ENCODE measurements around the gene MYO16. TPM values are rescaled to one million over a fixed set of nuclear protein-coding genes. Genes with fewer than 3 reads are reported as not detected.
"Not testable (repeated sequence)": the region's sequence is repeated elsewhere in the genome, so short reads cannot be mapped to it uniquely, and the experiment has no call there.

MYO16 gene
- total and polyA plus RNA-seq, 2 experiments from 2014 or later = 0.13 to 0.23 TPM

DNA sequence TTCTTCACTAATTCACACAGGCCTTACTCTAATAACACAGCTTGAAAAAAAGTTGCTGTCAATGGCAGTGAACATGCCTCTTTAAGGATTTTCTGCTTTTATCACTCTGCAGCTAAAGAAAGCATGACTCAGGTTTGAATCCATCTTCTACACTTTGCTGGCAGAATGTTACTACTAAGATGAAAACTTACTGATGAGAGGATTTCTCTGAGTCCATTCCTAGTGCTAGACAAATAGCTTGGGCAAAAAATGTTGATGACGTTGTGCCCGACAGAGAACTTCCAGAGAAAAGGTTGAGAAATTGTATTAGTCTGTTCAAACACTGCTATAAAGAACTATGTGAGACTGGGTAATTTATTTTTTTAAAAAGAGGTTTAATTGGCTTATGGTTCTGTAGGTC, 585.0 kb downstream of the MYO16 start:
- Histone ChIP-seq H3K9me3 (ENCODE audit: low read depth) (no peaks in the 10 kb centered on the region), H4K20me1 (ENCODE audit: insufficient read depth, poor library complexity, severe bottlenecking) (no peaks in the 10 kb centered on the region), H3K4me2 (no peak overlapping the region), H3K27me3 (no peaks in the 10 kb centered on the region), H3K27ac (no peak overlapping the region), H3K4me3 (no peak overlapping the region), H2AFZ (no peak overlapping the region), H3K4me1 (ENCODE audit: insufficient read depth) (no peaks in the 10 kb centered on the region), H3K36me3 (replicated peaks; ENCODE audit: insufficient read depth, low read depth) (no peaks in the 10 kb centered on the region), H3K79me2 (no peaks in the 10 kb centered on the region), H3K9me2 (replicated peaks; ENCODE audit: insufficient read depth) (no peaks in the 10 kb centered on the region)
- 94% methylated on average over 2 of the region's 2 CpGs for WGBS (ENCODE audit: low lambda C conversion rate, missing lambda C conversion rate)
- TF ChIP-seq EZH2phosphoT487 (IDR thresholded peaks at IDR 0.05; ENCODE audit: low read depth, severe bottlenecking, unreplicated experiment) (no peak), EZH2 (IDR thresholded peaks at IDR 0.05; ENCODE audit: borderline replicate concordance) (no peak)
- TF ChIP-seq, protein P1, sequence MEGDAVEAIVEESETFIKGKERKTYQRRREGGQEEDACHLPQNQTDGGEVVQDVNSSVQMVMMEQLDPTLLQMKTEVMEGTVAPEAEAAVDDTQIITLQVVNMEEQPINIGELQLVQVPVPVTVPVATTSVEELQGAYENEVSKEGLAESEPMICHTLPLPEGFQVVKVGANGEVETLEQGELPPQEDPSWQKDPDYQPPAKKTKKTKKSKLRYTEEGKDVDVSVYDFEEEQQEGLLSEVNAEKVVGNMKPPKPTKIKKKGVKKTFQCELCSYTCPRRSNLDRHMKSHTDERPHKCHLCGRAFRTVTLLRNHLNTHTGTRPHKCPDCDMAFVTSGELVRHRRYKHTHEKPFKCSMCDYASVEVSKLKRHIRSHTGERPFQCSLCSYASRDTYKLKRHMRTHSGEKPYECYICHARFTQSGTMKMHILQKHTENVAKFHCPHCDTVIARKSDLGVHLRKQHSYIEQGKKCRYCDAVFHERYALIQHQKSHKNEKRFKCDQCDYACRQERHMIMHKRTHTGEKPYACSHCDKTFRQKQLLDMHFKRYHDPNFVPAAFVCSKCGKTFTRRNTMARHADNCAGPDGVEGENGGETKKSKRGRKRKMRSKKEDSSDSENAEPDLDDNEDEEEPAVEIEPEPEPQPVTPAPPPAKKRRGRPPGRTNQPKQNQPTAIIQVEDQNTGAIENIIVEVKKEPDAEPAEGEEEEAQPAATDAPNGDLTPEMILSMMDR (IDR thresholded peaks at IDR 0.05; ENCODE audit: poor library complexity) = no peak
- no peak for DNase-seq (ENCODE audit: low spot score)

DNA sequence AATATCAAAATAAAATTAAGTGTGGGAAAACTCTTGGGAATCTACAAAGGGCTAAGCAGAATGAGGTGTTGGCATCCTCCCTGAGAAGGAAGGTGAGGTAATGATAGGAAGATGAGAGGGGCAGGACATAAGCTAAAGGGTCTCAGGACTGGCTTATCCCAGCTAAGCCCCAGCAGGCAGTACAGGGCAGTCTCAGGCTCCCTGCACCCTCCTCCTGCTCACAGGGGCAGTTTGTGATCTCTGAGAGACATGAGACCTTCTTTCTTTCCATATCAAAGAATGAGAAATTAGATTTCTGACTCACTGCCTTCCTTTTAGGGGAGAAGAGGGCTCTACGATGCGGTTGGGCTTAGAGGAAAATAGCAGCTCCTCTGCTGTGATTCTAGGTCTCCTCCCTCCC, 586.0 kb downstream of the MYO16 start:
- H3K9me2 ChIP-seq (replicated peaks; ENCODE audit: insufficient read depth) = no peaks in the 10 kb centered on the region
- no peaks in the 10 kb centered on the region for H3K36me3 ChIP-seq (replicated peaks; ENCODE audit: insufficient read depth, low read depth)
- 85% methylated on average over 2 of the region's 2 CpGs for WGBS (ENCODE audit: low lambda C conversion rate, missing lambda C conversion rate)

DNA sequence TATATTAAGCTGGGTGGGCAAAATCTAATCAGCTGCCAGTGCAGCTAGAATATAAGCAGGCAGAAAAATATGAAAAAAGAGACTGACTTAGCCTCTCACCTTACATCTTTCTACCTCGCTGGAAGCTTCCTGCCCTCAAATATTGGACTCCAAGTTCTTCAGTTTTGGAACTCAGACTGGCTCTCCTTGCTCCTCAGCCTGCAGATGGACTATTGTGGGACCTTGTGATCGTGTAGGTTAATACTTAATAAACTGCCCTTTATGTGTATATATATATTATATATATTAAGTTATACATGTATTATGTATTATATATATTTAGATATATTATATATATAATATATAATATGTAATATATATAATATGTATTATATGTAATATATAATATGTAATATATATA, 588.1 kb downstream of the MYO16 start:
- H3K4me3 ChIP-seq; H3K27me3 ChIP-seq; H2AFZ ChIP-seq; H3K4me1 ChIP-seq (ENCODE audit: insufficient read depth); H3K9me2 ChIP-seq (replicated peaks; ENCODE audit: insufficient read depth); H3K4me2 ChIP-seq; DNase-seq (ENCODE audit: low spot score); H4K20me1 ChIP-seq (ENCODE audit: insufficient read depth, poor library complexity, severe bottlenecking); H3K9me3 ChIP-seq (ENCODE audit: low read depth); H3K79me2 ChIP-seq; H3K27ac ChIP-seq; H3K36me3 ChIP-seq (replicated peaks; ENCODE audit: insufficient read depth, low read depth): not testable (repeated sequence)
- 68% methylated on average over 2 of the region's 2 CpGs for WGBS (ENCODE audit: low lambda C conversion rate, missing lambda C conversion rate)

More for the DNA sequence above, 586.0 kb downstream of the MYO16 start:
- Histone ChIP-seq H3K4me3 (no peak overlapping the region), H3K9me3 (ENCODE audit: low read depth) (no peaks in the 10 kb centered on the region), H3K27ac (no peak overlapping the region), H3K79me2 (no peaks in the 10 kb centered on the region), H3K4me2 (no peak overlapping the region), H3K4me1 (ENCODE audit: insufficient read depth) (no peaks in the 10 kb centered on the region), H2AFZ (no peak overlapping the region), H3K27me3 (no peaks in the 10 kb centered on the region), H4K20me1 (ENCODE audit: insufficient read depth, poor library complexity, severe bottlenecking) (no peaks in the 10 kb centered on the region)
- DNase-seq (ENCODE audit: low spot score) = no peak
- TF ChIP-seq EZH2phosphoT487 (IDR thresholded peaks at IDR 0.05; ENCODE audit: low read depth, severe bottlenecking, unreplicated experiment) (no peak), EZH2 (IDR thresholded peaks at IDR 0.05; ENCODE audit: borderline replicate concordance) (no peak)
- TF ChIP-seq, protein P1 (IDR thresholded peaks at IDR 0.05; ENCODE audit: poor library complexity) = no peak

DNA sequence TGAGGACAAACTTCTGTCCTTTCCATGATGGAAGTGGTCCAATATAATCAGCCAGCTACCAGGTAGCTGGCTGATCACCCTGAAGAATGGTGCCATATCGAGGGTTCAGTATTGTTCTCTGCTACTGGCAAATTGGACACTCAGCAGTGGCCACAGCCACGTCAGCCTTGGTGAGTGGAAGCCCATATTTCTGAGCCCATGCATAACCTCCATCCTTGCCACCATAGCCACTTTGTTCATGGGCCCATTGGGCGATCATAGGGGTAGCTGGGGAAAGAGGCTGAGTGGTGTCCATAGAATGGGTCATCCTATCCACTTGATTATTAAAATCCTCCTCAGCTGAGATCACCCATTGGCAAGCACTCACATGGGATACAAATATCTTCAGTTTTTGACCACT, 591.2 kb downstream of the MYO16 start:
- WGBS (ENCODE audit: low lambda C conversion rate, missing lambda C conversion rate) = 87% methylated on average over 3 of the region's 3 CpGs
- H3K36me3 ChIP-seq (replicated peaks; ENCODE audit: insufficient read depth, low read depth) = no peaks in the 10 kb centered on the region
- H3K9me2 ChIP-seq (replicated peaks; ENCODE audit: insufficient read depth) = no peaks in the 10 kb centered on the region
- no peaks in the 10 kb centered on the region for H3K27me3 ChIP-seq
- DNase-seq (ENCODE audit: low spot score) = no peak
- H2AFZ ChIP-seq = no peak overlapping the region
- H3K27ac ChIP-seq = no peak overlapping the region
- no peaks in the 10 kb centered on the region for H3K4me1 ChIP-seq (ENCODE audit: insufficient read depth)
- H3K79me2 ChIP-seq = no peaks in the 10 kb centered on the region
- H4K20me1 ChIP-seq (ENCODE audit: insufficient read depth, poor library complexity, severe bottlenecking) = no peaks in the 10 kb centered on the region
- TF ChIP-seq EZH2 (IDR thresholded peaks at IDR 0.05; ENCODE audit: borderline replicate concordance) (no peak), EZH2phosphoT487 (IDR thresholded peaks at IDR 0.05; ENCODE audit: low read depth, severe bottlenecking, unreplicated experiment) (no peak)
- TF ChIP-seq, protein P1 (IDR thresholded peaks at IDR 0.05; ENCODE audit: poor library complexity) = no peak
- no peak overlapping the region for H3K4me2 ChIP-seq
- no peak overlapping the region for H3K4me3 ChIP-seq
- H3K9me3 ChIP-seq (ENCODE audit: low read depth) = no peaks in the 10 kb centered on the region

Data from hepatocyte (in vitro differentiated cells).